H1 (cell line): ENCODE data around the gene NR5A2. TPM values are rescaled to one million over a fixed set of nuclear protein-coding genes. Genes with fewer than 3 reads are reported as not detected.

Experiments used
- CTCF ChIA-PET: fragments of 300-600 bp; sonication (Branson Sonifier 250); formaldehyde crosslinking; loops from one replicate; lab custom pipeline; 2021; ENCODE audit not compliant: partially characterized antibody; lab: Charles Lee
- POLR2A ChIA-PET: fragments of 300-600 bp; sonication (Branson Sonifier 250); formaldehyde crosslinking; loops from one replicate; lab custom pipeline; 2021; ENCODE audit warnings: inconsistent platforms; ENCODE audit not compliant: partially characterized antibody; lab: Charles Lee
- DNase-seq, 2 experiments: peaks; one replicate each; pipeline versions ENCODE4 v3.0.0 to v3.0.0-alpha.2; 2010 to 2022; ENCODE audit warnings: low spot score in 2 of 2, low read depth in 1 of 2, mixed read lengths in 1 of 2
- FAIRE-seq: peaks from 2 replicates; lab custom pipeline; 2011; peaks lifted over from hg19 to GRCh38; lab: Jason Lieb, UNC
- H2AFZ ChIP-seq: 2 replicates; pipeline ENCODE4 v1.8.1; 2012; ENCODE audit warnings: low read length, inconsistent platforms
- H2AK5ac ChIP-seq: 2 replicates; pipeline ENCODE4 v1.6.1; 2013; ENCODE audit warnings: low read depth, low read length
- H2BK120ac ChIP-seq: replicated peaks from 2 replicates; pipeline ENCODE3; 2013; ENCODE audit warnings: low read depth, low read length, inconsistent platforms
- H2BK12ac ChIP-seq: 2 replicates; pipeline ENCODE4 v1.6.1; 2013; ENCODE audit warnings: low read depth, low read length
- H2BK15ac ChIP-seq: 2 replicates; pipeline ENCODE4 v1.6.1; 2013; ENCODE audit warnings: low read length
- H2BK20ac ChIP-seq: 2 replicates; pipeline ENCODE4 v1.6.1; 2013; ENCODE audit warnings: low read length
- H2BK5ac ChIP-seq: 2 replicates; pipeline ENCODE4 v1.6.1; 2013; ENCODE audit warnings: low read depth, low read length
- H3K14ac ChIP-seq: 2 replicates; pipeline ENCODE4 v1.6.1; 2013; ENCODE audit warnings: inconsistent platforms; ENCODE audit not compliant: insufficient read length
- H3K18ac ChIP-seq: 2 replicates; pipeline ENCODE4 v1.6.1; 2013; ENCODE audit warnings: low read length; ENCODE audit errors: extremely low read depth
- H3K23ac ChIP-seq: 2 replicates; pipeline ENCODE4 v1.6.1; 2013; ENCODE audit warnings: inconsistent platforms; ENCODE audit not compliant: insufficient read length
- H3K23me2 ChIP-seq: 2 replicates; pipeline ENCODE4 v1.6.1; 2013; ENCODE audit warnings: low read depth, low read length
- H3K27ac ChIP-seq: 2 replicates; pipeline ENCODE4 v1.6.1; 2011; ENCODE audit warnings: low read depth, low read length, inconsistent platforms
- H3K27me3 ChIP-seq, 4 experiments: replicated peaks in 1 of 4; 1 replicate in 1 of 4; 2 replicates in 3 of 4; pipeline versions ENCODE4 v1.6.1 to v1.8.1; 2011 to 2013; ENCODE audit warnings: low read length in 3 of 4, mild to moderate bottlenecking in 3 of 4, inconsistent platforms in 2 of 4, mixed read lengths in 2 of 4, moderate library complexity in 1 of 4; ENCODE audit not compliant: control insufficient read depth in 3 of 4, insufficient read depth in 3 of 4; ENCODE audit errors: extremely low read depth in 1 of 4
- H3K36me3 ChIP-seq, 4 experiments: 2 replicates each; pipeline versions ENCODE4 v1.6.1 to v1.8.1; 2011 to 2013; ENCODE audit warnings: mild to moderate bottlenecking in 4 of 4, low read length in 3 of 4, moderate library complexity in 2 of 4, control low read depth in 1 of 4, inconsistent platforms in 1 of 4; ENCODE audit not compliant: insufficient read depth in 4 of 4, control insufficient read depth in 2 of 4
- H3K4ac ChIP-seq: replicated peaks from 2 replicates; pipeline ENCODE3; 2013; ENCODE audit warnings: low read length, low read depth, mixed read lengths, inconsistent platforms; ENCODE audit not compliant: insufficient read length
- H3K4me1 ChIP-seq, 4 experiments: replicated peaks in 1 of 4; 1 replicate in 1 of 4; 2 replicates in 3 of 4; pipeline versions ENCODE4 v1.6.1 to v1.8.1; 2011 to 2013; ENCODE audit warnings: low read length in 3 of 4, inconsistent platforms in 2 of 4, mixed read lengths in 1 of 4; ENCODE audit not compliant: insufficient read depth in 4 of 4, control insufficient read depth in 3 of 4
- H3K4me2 ChIP-seq, 2 experiments: 2 replicates each; pipeline versions ENCODE4 v1.6.1 to v1.8.1; 2011 to 2013; ENCODE audit warnings: low read depth in 2 of 2, low read length in 2 of 2, control low read depth in 1 of 2, inconsistent platforms in 1 of 2, mild to moderate bottlenecking in 1 of 2; ENCODE audit not compliant: insufficient read depth in 1 of 2
- H3K4me3 ChIP-seq, 4 experiments: fragments of 200-600, 300-600 bp in 1 of 4; sonication (generic), shearing (Covaris generic), sonication (Bioruptor Twin) in 1 of 4; 2 replicates each; pipeline versions ENCODE4 v1.5.1 to v1.8.1; 2011 to 2016; ENCODE audit warnings: low read length in 4 of 4, low read depth in 3 of 4, control low read depth in 2 of 4, inconsistent platforms in 2 of 4, mild to moderate bottlenecking in 2 of 4, mixed read lengths in 1 of 4, moderate library complexity in 1 of 4; ENCODE audit not compliant: insufficient read depth in 2 of 4; ENCODE audit errors: extremely low read depth in 1 of 4
- H3K56ac ChIP-seq: replicated peaks from 2 replicates; pipeline ENCODE3; 2013; ENCODE audit warnings: low read depth, mild to moderate bottlenecking, mixed read lengths, low read length, inconsistent platforms; ENCODE audit not compliant: insufficient read length
- H3K79me1 ChIP-seq: 2 replicates; pipeline ENCODE4 v1.6.1; 2013; ENCODE audit warnings: low read depth, low read length, control low read depth
- H3K79me2 ChIP-seq, 2 experiments: 2 replicates each; pipeline versions ENCODE4 v1.6.1 to v1.8.1; 2012 to 2013; ENCODE audit warnings: low read length in 2 of 2, mild to moderate bottlenecking in 2 of 2, inconsistent platforms in 1 of 2; ENCODE audit not compliant: insufficient read depth in 2 of 2, control insufficient read depth in 1 of 2
- H3K9ac ChIP-seq, 4 experiments: replicated peaks in 1 of 4; 1 replicate in 1 of 4; 2 replicates in 3 of 4; pipeline versions ENCODE4 v1.6.1 to v1.8.1; 2011 to 2013; ENCODE audit warnings: low read depth in 3 of 4, low read length in 3 of 4, control low read depth in 2 of 4, mild to moderate bottlenecking in 2 of 4, moderate library complexity in 2 of 4, inconsistent platforms in 1 of 4; ENCODE audit errors: extremely low read depth in 1 of 4
- H3K9me3 ChIP-seq, 2 experiments: 2 replicates each; pipeline versions ENCODE4 v1.6.1 to v1.8.1; 2012 to 2013; ENCODE audit warnings: mild to moderate bottlenecking in 2 of 2, moderate library complexity in 2 of 2, control low read depth in 1 of 2, inconsistent platforms in 1 of 2, low read depth in 1 of 2, low read length in 1 of 2, mixed read lengths in 1 of 2; ENCODE audit not compliant: insufficient read depth in 2 of 2
- H4K20me1 ChIP-seq, 2 experiments: replicated peaks in 1 of 2; 2 replicates each; pipeline versions ENCODE3 to v1.8.1; 2011 to 2013; ENCODE audit warnings: inconsistent platforms in 2 of 2, low read length in 2 of 2, mild to moderate bottlenecking in 1 of 2; ENCODE audit not compliant: insufficient read depth in 2 of 2, control insufficient read depth in 1 of 2
- H4K5ac ChIP-seq: 2 replicates; pipeline ENCODE4 v1.6.1; 2013; ENCODE audit warnings: low read length, low read depth, mixed read lengths, inconsistent platforms; ENCODE audit not compliant: insufficient read length
- H4K8ac ChIP-seq: 2 replicates; pipeline ENCODE4 v1.8.0; 2013; ENCODE audit warnings: mild to moderate bottlenecking, moderate library complexity, low read length, inconsistent platforms; ENCODE audit not compliant: insufficient read depth; ENCODE audit errors: extremely low read depth
- H4K91ac ChIP-seq: replicated peaks from 2 replicates; pipeline ENCODE3; 2013; ENCODE audit warnings: low read length, mixed read lengths, inconsistent platforms; ENCODE audit not compliant: insufficient read length
- RFX5 ChIP-seq: IDR thresholded peaks from 2 replicates; pipeline ENCODE4 v1.6.1; 2011; ENCODE audit warnings: low read depth, low read length, improper control_type of control experiment, borderline replicate concordance
- ZNF274 ChIP-seq: IDR thresholded peaks from 2 replicates; pipeline ENCODE4 v1.7.0; 2012; ENCODE audit warnings: low read length, borderline replicate concordance; ENCODE audit errors: extremely low read depth
- WGBS, 2 experiments: shearing (Covaris generic) in 1 of 2; methylation state at CpG; one replicate each; pipeline versions ENCODE4 v1.1.6 to v1.1.7; 2013 to 2015; ENCODE audit warnings: low lambda C conversion rate in 2 of 2, mixed read lengths in 2 of 2, inconsistent platforms in 1 of 2, low coverage in 1 of 2, missing lambda C conversion rate in 1 of 2; ENCODE audit not compliant: insufficient replicate concordance in 2 of 2, insufficient coverage in 1 of 2, insufficient read length in 1 of 2; ENCODE audit errors: extremely low coverage in 1 of 2, missing lambda C conversion rate in 1 of 2; 5-methylcytosine and 5-hydroxymethylcytosine counted together
- polyA plus RNA-seq, 7 experiments: library from polyadenylated mRNA; depleted of rRNA in 3 of 7; stranded (reverse) in 5 of 7; unstranded in 2 of 7; fragments of >200 nt in 5 of 7; fragments of 200-250 nt in 2 of 7; gene quantifications; 1 replicate in 5 of 7; 2 replicates in 1 of 7; 4 replicates in 1 of 7; pipeline versions ENCODE4 v1.2.1 to v1.2.3, GENCODE V29; 2011 to 2013; ENCODE audit warnings: missing spikeins in 2 of 7, mixed read lengths in 2 of 7
- total RNA-seq: library from RNA; stranded (reverse); fragmentation: NEBNext Ultra II Directional; extraction: Animal tissue kit (Norgen Biotek cat#: 25700); gene quantifications from 2 replicates; pipeline ENCODE4 v1.2.1, GENCODE V29; 2021

The NR5A2 gene
- total and polyA plus RNA-seq, 2 of the 8 experiments (the other 6 are each of a cell fraction or from before 2014, with no cell fraction given), result 1.7 to 11.6 TPM

DNA sequence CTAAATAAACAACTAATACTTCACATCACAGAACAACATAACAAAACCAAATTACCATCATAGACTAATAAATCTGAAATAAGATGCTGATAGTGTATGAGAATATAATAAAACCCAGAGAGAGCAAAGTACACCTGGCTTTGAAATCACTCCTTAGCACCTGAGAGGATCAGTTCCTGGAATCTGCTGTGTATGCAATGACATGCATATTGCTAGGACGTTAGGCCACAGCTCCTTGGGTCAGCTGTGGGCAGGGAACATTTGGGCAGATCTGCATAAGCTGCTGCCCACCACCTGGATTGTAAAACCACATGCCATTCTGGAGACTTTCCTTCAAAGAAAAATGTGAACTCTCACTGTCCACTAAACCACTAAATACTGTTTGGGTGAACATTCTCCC lies 81.1 kb downstream of the NR5A2 start:
- H2AFZ ChIP-seq, result no peak overlapping the region
- POLR2A ChIA-PET, result no interaction called here
- no peaks in the 10 kb centered on the region for H3K79me2 ChIP-seq
- TF ChIP-seq RFX5, result peak; percentile 56
- TF ChIP-seq ZNF274, result no peak
- TF ChIP-seq, all 59 proteins: peak for 1
- Histone ChIP-seq H2BK15ac (no peak overlapping the region), H3K4me3 (no peak overlapping the region), H3K9me3 (no peaks in the 10 kb centered on the region), H3K27me3 (no peaks in the 10 kb centered on the region), H4K5ac (no peak overlapping the region), H2BK120ac (no peak overlapping the region), H3K9ac (no peak overlapping the region), H2BK5ac (no peak overlapping the region), H3K14ac (no peak overlapping the region), H3K79me1 (no peaks in the 10 kb centered on the region; the same call in 1 of the 2 replicates), H3K4ac (peak overlapping the region; percentile 83), H3K4me2 (no peak overlapping the region), H3K56ac (no peak overlapping the region), H4K8ac (no peak overlapping the region), H4K91ac (no peak overlapping the region), H4K20me1 (no peaks in the 10 kb centered on the region), H3K23me2 (no peaks in the 10 kb centered on the region; the same call in 1 of the 2 replicates), H3K36me3 (no peaks in the 10 kb centered on the region), H2BK20ac (no peak overlapping the region), H3K4me1 (peaks cover 0 to 5% (median 0%) of the 10 kb centered on the region in 4 experiments; a peak in 1 of 7 replicates), H3K23ac (no peak overlapping the region), H2AK5ac (no peak overlapping the region), H3K18ac (no peak overlapping the region), H3K27ac (no peak overlapping the region), H2BK12ac (no peak overlapping the region)
- FAIRE-seq (no peak), DNase-seq (no peak)
- CTCF ChIA-PET, result interaction anchor here (0.7 to 1.2 kb wide), 4 partner anchors 8 to 154 kb away, joined by 3 to 5 read pairs (median 3); no protein-coding TSS in a partner anchor
- 47% methylated on average over 1 of the region's 1 CpG; no CpG with 5 or more reads in 1 of the 2 experiments for WGBS, 2 experiments
